T-helper 2 cell (primary cell): ENCODE results near the gene PDIA3.
"Not testable (repeated sequence)": the region's sequence is repeated elsewhere in the genome, so short reads cannot be mapped to it uniquely, and the experiment has no call there.

Experiments used
- DNase-seq, 5 experiments: peaks; one replicate each; pipeline versions ENCODE4 v3.0.0 to v3.0.0-alpha.2; 2012 to 2022
- total RNA-seq, 2 donors: gene quantifications; one replicate each; lab custom pipeline; 2026; lab: John Stamatoyannopoulos, UW

The PDIA3 gene
- total RNA-seq, result 247 to 291 reads per million in 2 donors

DNA sequence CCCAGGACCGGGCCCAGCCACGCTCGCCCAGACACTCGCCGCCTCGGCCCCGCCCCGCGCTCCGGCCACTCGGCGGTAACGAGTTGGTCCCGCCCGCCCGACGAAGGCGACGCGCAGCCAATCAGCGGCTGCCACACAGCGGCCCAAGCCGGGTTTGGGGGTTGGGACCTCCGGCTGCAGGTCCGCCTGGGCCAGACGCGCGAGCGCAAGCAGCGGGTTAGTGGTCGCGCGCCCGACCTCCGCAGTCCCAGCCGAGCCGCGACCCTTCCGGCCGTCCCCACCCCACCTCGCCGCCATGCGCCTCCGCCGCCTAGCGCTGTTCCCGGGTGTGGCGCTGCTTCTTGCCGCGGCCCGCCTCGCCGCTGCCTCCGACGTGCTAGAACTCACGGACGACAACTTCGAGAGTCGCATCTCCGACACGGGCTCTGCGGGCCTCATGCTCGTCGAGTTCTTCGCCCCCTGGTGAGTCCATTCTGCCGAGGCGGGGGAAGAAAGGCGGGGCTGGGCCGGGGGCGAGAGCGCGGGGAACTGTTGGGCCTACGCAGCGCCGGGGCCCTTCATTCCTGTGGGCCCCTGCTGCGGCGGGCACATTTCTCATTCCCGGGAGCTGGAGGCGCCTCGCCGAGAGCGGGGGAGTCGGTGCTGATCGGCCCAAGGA lies at the start of gene PDIA3:
Gene PDIA3, plus strand, starts transcription at position 194 of the 658 bp plus-strand sequence. Its CDS starts 102 bp downstream, at position 296.
- peak; percentile 73 to 88 (median 82) for DNase-seq

DNA sequence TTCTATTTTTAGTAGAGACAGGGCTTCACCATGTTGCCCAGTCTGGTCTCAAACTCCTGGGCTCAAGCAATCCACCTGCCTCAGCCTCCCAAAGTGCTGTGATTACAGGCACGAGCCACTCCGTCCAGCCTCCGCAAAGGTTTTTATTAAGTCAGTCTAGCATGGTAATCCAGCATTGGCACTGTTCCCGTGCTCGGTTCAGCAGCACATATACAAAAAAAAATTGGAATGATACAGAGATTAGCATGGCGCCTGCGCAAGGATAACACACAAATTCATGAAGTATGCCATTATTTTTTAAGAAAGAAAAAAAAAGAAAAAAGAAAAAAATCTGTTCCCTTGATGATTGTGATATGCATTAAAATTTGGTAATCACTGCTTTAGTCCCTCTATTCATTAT lies 44.1 kb upstream of the PDIA3 start:
- DNase-seq, result no peak

DNA sequence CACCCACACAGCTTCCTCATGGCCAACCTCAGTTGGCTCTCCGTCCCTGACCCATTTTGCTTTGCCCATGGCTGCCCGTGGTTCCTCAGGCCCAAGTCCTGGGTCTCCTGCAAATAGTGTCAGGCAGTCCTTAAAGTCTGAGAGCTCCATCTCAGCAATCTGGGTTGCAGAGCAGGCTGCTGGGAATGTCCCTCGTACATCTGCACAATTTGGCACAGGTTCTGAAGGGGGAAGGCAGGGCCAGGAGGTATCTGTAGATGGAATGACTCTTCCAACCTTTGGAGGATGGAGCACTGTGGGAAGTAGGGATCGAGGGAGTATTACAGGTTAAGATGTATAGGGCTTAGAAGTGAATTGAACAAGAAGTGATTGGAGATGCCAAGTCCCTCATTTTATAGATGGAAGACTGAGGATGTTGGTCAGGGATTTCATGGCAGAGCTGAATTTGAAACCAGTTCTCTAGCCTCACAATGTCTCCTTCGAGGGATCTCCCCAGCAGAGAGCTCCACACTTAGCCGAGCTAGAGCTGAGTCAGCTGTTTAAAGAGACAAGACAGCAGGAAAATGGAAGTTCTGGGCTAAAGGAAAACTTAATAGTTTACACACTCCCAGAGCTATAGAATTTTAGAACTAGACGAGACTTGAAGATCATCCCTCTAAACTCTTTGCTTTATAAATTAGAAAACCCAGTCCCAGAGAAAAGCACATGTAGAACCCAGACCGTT lies 43.4 kb upstream of the PDIA3 start:
- DNase-seq, result no peak

DNA sequence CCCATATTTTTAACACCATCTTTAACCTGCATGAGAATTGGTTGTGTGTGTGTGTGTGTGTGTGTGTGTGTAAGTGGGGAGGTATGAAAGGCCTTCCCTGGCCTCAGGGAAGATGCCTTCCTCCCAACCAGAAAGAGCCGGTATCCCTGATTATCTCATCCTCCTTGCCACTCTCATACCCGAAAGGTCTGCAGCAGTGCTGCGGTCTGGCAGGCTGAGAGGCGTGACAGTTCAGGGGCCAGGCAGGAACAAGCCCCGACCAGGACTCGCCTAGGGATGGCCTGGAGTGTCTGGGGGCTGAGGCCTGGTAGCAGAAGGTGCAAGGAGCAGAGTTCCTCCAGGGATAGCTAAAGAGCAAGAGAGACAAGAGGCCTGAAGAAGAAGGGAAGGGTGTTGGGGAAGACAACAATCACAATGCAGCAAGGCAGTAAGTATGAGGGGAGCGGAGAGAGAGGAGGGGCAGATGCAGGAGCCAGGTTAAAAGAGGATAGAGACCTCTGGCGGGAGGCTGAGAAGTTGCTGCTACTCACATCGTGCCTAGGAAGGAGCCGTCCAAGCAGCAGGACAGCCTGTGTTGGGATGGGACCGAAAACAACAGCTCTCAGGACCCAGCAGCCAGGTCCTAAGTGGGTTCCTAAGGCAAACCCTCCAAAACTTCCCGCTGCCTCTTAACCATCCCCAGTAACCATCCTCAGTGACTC lies 35.7 kb upstream of the PDIA3 start:
- not testable (repeated sequence) for DNase-seq

DNA sequence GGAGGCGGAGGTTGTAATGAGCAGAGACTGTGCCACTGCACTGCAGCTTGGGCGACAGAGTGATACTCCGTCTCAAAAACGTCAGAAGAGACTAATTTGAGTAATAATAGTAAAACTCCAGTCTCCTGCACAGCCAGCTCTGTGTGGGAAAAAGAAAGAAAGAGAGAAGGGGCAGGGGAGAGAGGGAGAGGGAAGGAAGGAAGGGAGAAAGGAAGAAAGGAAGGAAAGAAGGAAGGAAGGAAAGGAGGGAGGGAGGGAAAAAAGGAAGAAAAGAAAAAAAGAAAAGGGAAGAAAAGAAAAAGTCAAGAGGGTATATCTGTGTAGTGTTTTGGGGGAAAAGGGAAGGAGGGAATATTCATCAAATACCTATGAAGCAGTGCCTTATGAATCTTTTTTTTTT lies 23.1 kb upstream of the PDIA3 start:
- no peak for DNase-seq

DNA sequence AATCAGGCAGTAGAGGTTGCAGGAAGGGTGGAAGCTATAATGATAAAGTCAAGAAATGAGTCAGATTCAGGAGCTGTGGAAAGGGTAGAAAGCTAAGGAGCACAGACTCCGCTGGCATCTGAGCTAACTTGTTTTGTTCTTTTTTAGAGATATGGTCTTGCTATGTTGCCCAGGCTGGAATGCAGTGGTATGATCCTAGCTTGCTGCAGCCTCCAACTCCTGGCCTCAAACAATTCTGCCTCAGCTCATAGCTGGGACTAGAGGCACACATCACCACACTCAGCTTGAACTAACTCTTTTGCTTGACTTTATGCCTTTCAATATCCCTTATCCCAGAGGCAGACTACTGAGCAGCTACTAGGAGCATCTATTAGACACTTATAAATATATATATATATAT lies 19.9 kb upstream of the PDIA3 start:
- DNase-seq, result not testable (repeated sequence)

DNA sequence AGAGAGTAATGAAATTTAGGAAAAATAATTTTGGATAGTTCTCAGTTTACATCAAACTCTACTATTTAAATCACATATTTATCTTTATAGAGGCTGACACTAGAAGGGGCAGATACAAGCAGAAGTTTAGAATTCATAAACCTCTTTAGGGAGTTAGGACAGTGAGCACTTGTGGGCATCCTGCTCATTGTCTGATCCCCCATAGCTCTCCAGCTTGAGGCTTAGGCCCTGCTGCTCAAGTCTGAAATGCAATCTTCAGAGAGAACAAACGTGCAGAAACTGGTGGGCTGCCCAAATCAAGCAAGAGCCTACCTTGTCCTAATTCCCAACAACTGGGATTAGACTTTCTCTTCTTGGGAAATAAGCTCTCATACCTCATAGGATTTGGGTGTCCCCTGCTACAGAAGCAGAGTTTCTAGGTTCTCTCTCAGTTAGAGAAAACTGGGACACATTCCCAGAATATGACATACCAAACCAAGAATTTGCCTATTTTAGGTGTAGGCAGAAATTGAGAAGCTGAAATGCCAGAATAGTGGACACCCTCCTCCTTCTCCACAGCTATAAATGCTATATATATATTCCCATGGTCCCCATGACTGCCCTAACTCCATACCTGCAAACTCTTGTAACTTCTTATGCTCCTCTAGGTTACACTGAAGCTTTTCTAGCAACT lies 18.0 kb upstream of the PDIA3 start:
- DNase-seq, result not testable (repeated sequence)

DNA sequence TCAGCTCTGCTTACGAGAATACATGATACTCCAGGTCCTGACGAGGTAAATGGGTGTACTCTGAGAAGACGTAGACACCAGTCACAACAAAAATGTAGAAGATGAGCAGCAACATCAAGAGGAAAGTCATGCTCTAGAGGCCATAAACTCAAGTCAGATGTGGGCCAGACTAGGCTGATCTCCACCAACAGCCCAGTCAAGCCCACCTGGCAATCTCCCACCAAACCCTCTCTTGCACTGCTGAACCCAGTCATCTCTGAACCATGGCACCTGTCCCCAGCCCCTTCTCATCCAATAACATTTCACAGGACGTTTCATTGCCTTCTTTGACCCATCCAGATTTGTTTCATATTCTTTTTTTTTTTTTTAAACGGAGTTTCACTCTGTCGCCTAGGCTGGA lies 10.8 kb upstream of the PDIA3 start:
- DNase-seq, result no peak

DNA sequence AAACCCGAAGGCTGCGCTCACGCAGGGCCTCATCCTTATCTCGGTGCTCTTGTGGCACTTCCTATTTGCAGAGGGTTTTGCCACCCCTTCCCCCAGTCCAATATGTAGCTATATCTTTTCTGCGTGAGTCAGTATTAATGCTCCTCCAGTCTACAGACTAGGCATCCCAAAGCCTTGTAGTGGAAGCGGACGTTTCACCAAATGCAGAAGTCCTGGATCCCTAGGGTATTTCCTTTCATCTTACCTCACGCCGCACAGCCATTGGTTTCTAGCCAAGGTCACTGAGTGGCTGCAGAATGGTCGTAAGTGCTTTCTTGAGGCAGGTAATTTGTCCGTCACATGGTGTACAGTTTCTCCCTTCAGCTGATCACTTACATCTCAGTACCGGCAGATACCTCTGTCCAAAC lies 668 bp downstream of the PDIA3 start:
- DNase-seq, result peak in 1 of 5 experiments; percentile 41

DNA sequence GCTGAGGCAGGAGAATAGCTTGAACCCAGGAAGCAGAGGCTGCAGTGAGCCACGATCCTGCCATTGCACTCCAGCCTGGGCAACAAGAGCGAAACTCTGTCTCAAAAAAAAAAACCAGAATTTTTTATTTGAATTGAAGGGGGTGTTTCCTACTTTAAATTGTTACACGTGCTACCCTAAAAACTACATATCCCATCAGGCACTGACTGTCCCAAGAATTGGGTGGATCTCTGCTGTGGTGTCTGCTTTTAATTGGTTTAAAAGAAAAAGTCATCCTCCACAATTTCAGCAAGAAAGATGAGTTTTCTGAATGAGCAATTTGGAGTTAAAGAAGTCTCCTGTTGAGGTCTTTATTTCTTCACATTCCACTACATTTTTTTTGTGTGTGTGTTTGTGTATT lies 2.1 kb downstream of the PDIA3 start:
- peak in 2 of 5 experiments; percentile 33 to 71 for DNase-seq

DNA sequence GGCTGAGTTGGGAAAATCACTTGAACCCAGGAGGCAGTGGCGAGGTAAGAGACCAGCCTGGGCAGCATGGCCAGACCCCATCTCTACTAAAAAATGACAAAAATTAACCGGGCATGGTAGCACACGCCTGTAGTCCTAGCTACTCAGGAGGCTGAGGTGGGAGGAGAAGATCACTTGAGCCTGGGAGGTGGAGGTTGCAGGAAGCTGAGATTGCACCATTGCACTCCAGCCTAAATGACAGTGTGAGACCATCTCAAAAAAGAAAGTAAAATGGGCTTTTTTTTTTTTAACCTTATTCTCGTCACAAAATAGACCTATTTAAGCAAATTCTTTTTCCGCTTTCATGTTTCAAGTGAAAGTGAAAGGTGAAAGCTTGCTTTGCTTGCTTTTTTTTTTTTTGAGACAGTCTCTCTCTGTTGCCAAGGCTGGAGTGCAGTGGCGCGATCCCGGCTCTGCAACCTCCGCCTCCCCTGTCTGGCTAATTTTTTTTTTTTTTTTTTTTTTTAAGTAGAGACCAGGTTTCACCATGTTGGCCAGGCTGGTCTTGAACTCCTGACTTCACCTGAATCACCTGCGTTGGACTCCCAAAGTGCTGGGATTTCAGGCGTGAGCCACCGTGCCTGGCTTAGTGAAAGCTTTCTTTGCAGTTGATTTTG lies 3.6 kb downstream of the PDIA3 start:
- DNase-seq, result peak in 4 of 5 experiments; percentile 18 to 89 (median 53)

DNA sequence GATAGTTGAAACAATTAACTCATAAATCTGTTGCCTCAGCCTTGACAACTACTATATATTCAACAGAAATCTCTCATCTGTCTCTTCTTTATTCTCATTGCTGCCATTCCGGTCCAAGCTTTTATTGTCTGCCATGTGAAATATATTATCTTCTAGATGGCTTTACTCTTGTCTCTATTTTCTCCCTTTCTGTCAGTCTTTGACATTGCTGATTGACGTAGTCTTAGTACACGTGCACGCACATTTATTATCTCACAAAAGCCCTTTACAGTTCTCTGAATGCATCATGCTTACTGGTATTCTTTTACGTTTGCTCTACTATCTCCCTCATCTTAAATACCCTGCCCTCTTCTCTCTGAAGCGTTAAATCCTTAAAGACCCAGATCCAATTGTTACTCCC lies 5.6 kb downstream of the PDIA3 start:
- DNase-seq, result no peak

DNA sequence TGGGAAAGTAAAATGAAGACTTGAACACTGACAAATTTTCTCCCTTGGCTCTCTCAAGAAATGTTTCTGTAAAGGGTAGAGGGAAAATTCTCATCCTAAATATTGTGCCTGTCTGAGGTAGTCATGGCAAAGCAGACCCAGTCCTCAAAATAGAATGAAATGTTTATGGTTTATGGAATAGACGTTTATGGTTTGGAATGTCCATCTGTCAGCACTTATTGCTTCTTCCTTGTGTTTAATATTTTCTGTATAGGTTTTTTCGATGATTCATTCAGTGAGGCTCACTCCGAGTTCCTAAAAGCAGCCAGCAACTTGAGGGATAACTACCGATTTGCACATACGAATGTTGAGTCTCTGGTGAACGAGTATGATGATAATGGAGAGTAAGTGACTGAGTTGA lies 16.6 kb downstream of the PDIA3 start:
- no peak for DNase-seq

DNA sequence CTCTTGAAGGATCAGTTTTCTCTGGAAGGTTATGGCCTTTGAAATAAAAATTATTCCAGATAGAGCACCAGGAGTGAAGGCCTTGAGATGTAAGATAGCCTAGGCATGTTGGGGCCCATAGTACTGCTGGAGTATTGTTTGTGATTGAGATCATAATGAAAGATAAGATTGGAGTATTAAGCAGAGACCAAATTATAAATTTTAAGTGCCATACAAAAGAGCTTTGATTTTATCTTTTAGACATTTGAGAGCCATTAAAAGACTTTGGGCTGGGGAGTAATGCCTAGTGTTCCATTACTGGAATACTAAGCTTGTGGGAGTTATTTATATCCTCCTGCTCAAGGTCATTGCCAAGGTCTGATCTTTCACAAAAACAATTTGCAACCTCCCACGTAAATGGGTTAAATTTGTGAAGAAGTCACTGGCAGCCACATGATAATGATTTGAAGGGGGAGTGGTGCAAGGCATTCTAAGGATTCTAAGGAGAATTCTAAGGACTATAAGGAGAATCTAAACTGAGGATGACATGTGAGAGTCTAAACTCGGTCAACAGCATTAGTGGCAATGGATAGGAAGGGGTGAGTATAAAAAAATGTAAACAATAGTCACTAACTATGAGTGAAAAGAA lies 17.7 kb downstream of the PDIA3 start:
- no peak for DNase-seq

DNA sequence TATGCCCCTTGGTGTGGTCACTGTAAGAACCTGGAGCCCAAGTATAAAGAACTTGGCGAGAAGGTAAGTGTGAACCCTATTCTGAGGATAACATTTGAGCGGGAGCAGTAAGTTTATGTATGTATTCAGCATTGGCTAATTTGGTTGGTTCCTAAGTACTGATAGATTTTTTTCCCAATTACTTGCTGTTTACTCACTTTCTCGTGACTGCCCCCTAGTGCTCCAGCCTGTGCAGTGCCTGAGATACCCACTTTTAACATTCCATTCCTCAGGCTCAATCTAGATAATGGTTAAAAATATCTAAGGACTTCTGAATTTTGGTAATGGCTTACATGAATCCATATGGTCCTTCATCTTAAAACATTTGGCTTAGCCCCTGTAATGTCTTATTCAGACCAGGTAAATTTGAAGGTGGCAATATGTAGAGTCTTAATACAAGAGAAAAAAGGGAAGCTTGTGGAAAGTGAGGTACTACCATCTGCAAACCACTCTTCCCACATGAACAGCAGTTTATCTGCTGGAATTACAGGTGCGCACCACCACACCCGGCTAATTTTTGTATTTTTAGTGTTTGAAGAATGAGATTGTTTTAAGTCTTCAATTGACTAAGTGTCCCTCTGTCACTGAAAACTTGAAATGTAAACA lies 23.5 kb downstream of the PDIA3 start:
- peak in 4 of 5 experiments; percentile 32 to 49 (median 48) for DNase-seq

DNA sequence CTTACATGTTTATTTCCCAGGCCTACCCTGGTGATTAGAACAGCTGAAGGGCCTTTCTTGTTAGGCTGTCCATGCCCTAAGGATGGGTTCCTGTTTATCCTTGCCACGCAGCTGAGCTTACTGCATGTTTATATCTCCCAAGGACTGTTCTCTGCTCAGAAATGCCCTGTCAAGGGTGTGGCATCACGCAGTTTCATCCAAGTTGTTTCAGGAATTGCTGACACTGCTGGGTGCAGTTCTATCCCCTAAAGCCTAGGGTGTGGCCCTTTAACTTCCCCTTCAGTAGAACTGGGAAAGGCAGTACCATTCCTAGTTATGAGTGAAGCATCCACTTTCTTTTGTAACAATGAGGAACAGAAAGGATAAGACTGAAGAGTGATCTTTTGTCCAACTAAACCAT lies 25.6 kb downstream of the PDIA3 start:
- no peak for DNase-seq

DNA sequence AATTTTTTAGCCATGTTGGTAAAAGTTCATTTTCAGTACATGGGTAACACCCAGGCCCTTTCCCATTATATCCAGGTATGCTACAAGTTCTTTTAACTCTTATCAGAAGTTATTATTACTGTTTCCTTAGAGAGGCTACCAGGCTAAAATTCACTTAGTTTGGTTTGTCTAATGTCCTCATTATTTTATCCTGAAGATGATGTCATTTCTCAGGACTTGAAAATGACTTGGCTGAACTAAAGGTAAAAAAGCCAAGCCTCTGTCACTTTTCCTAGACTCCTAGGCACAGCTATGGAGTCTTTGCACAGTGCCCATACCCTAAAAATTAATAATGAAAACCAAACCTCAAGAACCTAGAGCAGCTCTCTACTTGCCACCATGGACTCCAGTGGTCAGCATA lies 26.4 kb downstream of the PDIA3 start:
- DNase-seq, result no peak

DNA sequence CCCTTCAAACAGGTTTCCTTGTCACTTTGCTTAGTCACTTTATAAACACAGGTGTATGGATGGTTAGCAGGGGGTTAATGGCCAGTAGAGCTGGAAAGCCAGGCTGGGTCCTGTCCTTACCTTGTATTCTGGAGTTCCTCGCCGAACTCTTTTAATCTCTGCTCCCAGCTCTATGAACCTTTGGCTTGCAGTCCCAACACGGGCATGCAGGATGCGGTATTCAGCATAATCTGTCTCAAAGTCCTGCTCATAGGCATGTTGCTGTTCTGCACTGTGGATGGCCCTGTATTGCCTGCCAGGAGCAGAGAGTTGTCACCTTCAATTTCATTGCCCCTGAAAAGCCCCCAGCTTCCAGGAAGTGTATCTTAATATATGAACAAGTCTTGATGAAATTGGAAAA lies 27.8 kb downstream of the PDIA3 start:
- no peak for DNase-seq

DNA sequence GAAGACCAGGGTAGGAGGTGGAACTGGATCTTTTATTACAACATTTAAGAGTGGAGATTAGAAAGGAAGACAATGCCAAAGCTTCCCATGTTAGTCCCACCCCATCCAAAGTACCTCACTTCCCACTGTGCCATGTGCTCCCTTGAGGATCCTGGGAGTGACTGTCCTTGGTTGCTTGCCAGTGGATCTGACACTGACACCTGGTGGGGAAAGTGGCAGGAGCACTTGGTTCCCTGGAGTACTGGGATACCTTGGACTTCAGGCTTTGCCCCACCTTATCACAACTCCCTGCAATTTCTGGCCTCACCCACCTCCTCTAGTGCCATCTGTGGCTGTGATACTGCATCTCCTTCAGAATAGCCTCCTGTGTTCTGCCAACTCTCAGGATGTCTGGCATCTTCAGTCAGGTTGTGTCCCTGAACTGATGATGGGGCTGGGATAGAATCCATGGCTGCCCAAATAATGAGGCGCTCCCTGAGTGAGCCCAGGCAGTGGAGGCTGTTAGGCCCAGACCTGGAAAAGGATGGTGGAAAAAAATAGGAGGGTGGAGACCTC lies 29.2 kb downstream of the PDIA3 start:
- DNase-seq, result no peak

DNA sequence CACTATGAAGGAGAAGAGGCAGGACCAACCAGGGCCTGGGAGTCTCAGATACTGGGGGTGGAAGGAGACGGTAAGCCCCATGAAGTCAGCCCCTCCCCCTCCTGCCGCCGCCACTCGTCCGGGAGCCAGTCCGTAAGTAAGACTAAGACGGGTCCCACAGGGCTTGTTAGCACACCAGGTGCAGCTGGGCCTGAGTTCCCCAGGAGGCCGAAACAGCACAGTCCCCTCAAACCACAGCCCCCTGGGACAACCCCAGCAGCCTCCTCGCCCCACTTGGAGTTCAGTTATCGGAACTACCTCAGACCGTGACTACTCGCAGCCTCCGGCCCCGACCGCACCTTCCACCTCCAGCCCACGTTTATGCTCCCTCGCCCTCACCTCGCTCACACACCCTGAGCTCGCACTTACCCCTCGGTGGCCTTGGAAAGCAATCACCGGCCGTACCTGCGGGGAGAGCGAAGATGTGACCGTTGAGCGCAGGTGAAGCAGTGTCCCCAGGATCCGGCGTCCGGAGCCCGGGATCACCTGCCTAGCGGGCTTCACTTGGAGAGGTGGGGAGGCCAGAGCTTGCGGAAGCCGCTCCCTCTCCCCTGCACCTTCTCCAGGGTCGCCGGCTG lies 30.0 kb downstream of the PDIA3 start:
- no peak for DNase-seq
